GM15510 (cell line): ENCODE data around the gene TMPRSS3.

Experiments
- POLR2A ChIP-seq: IDR thresholded peaks from 3 replicates; pipeline ENCODE4 v1.6.1; 2011; ENCODE audit warnings: borderline replicate concordance; ENCODE audit not compliant: insufficient read length; ENCODE audit errors: extremely low read depth

Gene TMPRSS3

GRCh38 chr21:42403611-42404231 lies 7.9 kb upstream of the TMPRSS3 start, which contains the start of gene UBASH3A:
Gene UBASH3A, plus strand, starts transcription at chr21:42403902. Its CDS starts 44 bp downstream, at chr21:42403946.
- no peak for TF ChIP-seq POLR2A

GRCh38 chr21:42401820-42402251 lies 6.0 kb upstream of the TMPRSS3 start:
- no peak for TF ChIP-seq POLR2A

GRCh38 chr21:42401154-42401553 lies 5.3 kb upstream of the TMPRSS3 start:
- TF ChIP-seq POLR2A: no peak

- no peak for TF ChIP-seq POLR2A
Measured at GRCh38 chr21:42400525-42400924, 4.7 kb upstream of the TMPRSS3 start.

- no peak for TF ChIP-seq POLR2A
Measured at GRCh38 chr21:42398436-42399028, 2.7 kb upstream of the TMPRSS3 start.

GRCh38 chr21:42397746-42398394 lies 2.0 kb upstream of the TMPRSS3 start:
- no peak for TF ChIP-seq POLR2A

- no peak for TF ChIP-seq POLR2A
Measured at GRCh38 chr21:42396799-42397745, 1.2 kb upstream of the TMPRSS3 start.

GRCh38 chr21:42395302-42395701 lies 550 bp downstream of the TMPRSS3 start:
- TF ChIP-seq POLR2A: no peak

- no peak for TF ChIP-seq POLR2A
Measured at GRCh38 chr21:42393443-42393950, 2.4 kb downstream of the TMPRSS3 start.

GRCh38 chr21:42392731-42393442 lies 3.0 kb downstream of the TMPRSS3 start:
- no peak for TF ChIP-seq POLR2A

- TF ChIP-seq POLR2A: no peak
Measured at GRCh38 chr21:42391297-42391696, 4.6 kb downstream of the TMPRSS3 start.

- TF ChIP-seq POLR2A: no peak
Measured at GRCh38 chr21:42390696-42391095, 5.2 kb downstream of the TMPRSS3 start.

- no peak for TF ChIP-seq POLR2A
Measured at GRCh38 chr21:42390193-42390592, 5.7 kb downstream of the TMPRSS3 start.

GRCh38 chr21:42389449-42389835 lies 6.4 kb downstream of the TMPRSS3 start:
- TF ChIP-seq POLR2A: no peak
